HEK293 (cell line): ENCODE data around the gene ADAMTS9.

Source experiments
- CTCF ChIA-PET: fragments of 350-600 bp; formaldehyde crosslinking; extraction: SDS; loops from one replicate; lab custom pipeline; 2021; ENCODE audit warnings: antibody characterized with exemption; lab: Yijun Ruan, JAX
- POLR2A ChIA-PET: fragments of 300-600 bp; formaldehyde crosslinking; extraction: SDS; loops from one replicate; lab custom pipeline; 2020; ENCODE audit warnings: antibody characterized with exemption, inconsistent platforms; lab: Yijun Ruan, JAX
- H3K27ac ChIP-seq: fragments of 200-500 bp; sonication (Bioruptor generic); 2 replicates; pipeline ENCODE4 v1.5.1; 2014; ENCODE audit warnings: low read depth, low read length, control low read depth, inconsistent platforms; ENCODE audit errors: extremely low read depth
- H3K36me3 ChIP-seq, 2 experiments: fragments of 200-500 bp in 1 of 2; sonication (Bioruptor generic) in 1 of 2; 1 replicate in 1 of 2; 2 replicates in 1 of 2; pipeline ENCODE4 v1.5.1; 2014 to 2017; ENCODE audit warnings: inconsistent platforms in 2 of 2, low read length in 2 of 2; ENCODE audit not compliant: control insufficient read depth in 2 of 2, insufficient read depth in 1 of 2
- H3K4me1 ChIP-seq: fragments of 200-500 bp; sonication (Bioruptor generic); 2 replicates; pipeline ENCODE4 v1.5.1; 2014; ENCODE audit warnings: mild to moderate bottlenecking, low read length, inconsistent platforms; ENCODE audit not compliant: control insufficient read depth, insufficient read depth
- H3K4me3 ChIP-seq: 2 replicates; pipeline ENCODE4 v1.5.1; 2011; ENCODE audit warnings: low read depth, mild to moderate bottlenecking, control low read depth, low read length, moderate library complexity
- H3K9me3 ChIP-seq: fragments of 200-500 bp; sonication (Bioruptor generic); 2 replicates; pipeline ENCODE4 v1.5.1; 2014; ENCODE audit warnings: low read depth, low read length, inconsistent platforms; ENCODE audit not compliant: control insufficient read depth, insufficient read depth
- AEBP2 ChIP-seq: fragments of 450-650 bp; formaldehyde crosslinking; IDR thresholded peaks from 2 replicates; pipeline ENCODE4 v1.5.1; 2016; ENCODE audit warnings: missing biosample characterization, missing genetic modification characterization, borderline replicate concordance
- BCL6B ChIP-seq: fragments of 450-650 bp; formaldehyde crosslinking; IDR thresholded peaks from 2 replicates; pipeline ENCODE4 v1.5.1; 2017; ENCODE audit warnings: missing biosample characterization, missing genetic modification characterization
- CTCF ChIP-seq: fragments of 450-650 bp; formaldehyde crosslinking; IDR thresholded peaks from 2 replicates; pipeline ENCODE4 v1.5.1; 2016; ENCODE audit warnings: missing biosample characterization, missing genetic modification characterization
- RBAK ChIP-seq: fragments of 450-650 bp; formaldehyde crosslinking; IDR thresholded peaks from 2 replicates; pipeline ENCODE4 v1.5.1; 2016; ENCODE audit warnings: missing biosample characterization, missing genetic modification characterization
- SP2 ChIP-seq: fragments of 450-650 bp; formaldehyde crosslinking; IDR thresholded peaks from 2 replicates; pipeline ENCODE4 v1.5.1; 2016; ENCODE audit warnings: missing biosample characterization, missing genetic modification characterization
- SP3 ChIP-seq: fragments of 450-650 bp; formaldehyde crosslinking; IDR thresholded peaks from 2 replicates; pipeline ENCODE4 v1.5.1; 2016; ENCODE audit warnings: missing biosample characterization, missing genetic modification characterization
- ZBTB20 ChIP-seq: fragments of 450-650 bp; formaldehyde crosslinking; IDR thresholded peaks from 2 replicates; pipeline ENCODE4 v1.5.1; 2016; ENCODE audit warnings: missing biosample characterization, missing genetic modification characterization
- ZNF10 ChIP-seq: fragments of 450-650 bp; formaldehyde crosslinking; IDR thresholded peaks from 2 replicates; pipeline ENCODE4 v1.5.1; 2017; ENCODE audit warnings: missing biosample characterization, missing genetic modification characterization
- ZNF133 ChIP-seq: fragments of 450-650 bp; formaldehyde crosslinking; IDR thresholded peaks from 2 replicates; pipeline ENCODE4 v1.5.1; 2016; ENCODE audit warnings: missing biosample characterization, missing genetic modification characterization
- ZNF157 ChIP-seq: fragments of 450-650 bp; formaldehyde crosslinking; IDR thresholded peaks from 2 replicates; pipeline ENCODE4 v1.5.1; 2016; ENCODE audit warnings: missing biosample characterization, missing genetic modification characterization
- ZNF169 ChIP-seq: fragments of 450-650 bp; formaldehyde crosslinking; IDR thresholded peaks from 2 replicates; pipeline ENCODE4 v1.5.1; 2016; ENCODE audit warnings: missing biosample characterization, missing genetic modification characterization
- ZNF18 ChIP-seq: fragments of 450-650 bp; formaldehyde crosslinking; IDR thresholded peaks from 2 replicates; pipeline ENCODE4 v1.5.1; 2016; ENCODE audit warnings: missing biosample characterization, missing genetic modification characterization
- ZNF26 ChIP-seq: fragments of 450-650 bp; formaldehyde crosslinking; IDR thresholded peaks from 2 replicates; pipeline ENCODE4 v1.5.1; 2016; ENCODE audit warnings: missing biosample characterization, missing genetic modification characterization
- ZNF280C ChIP-seq: fragments of 450-650 bp; formaldehyde crosslinking; IDR thresholded peaks from 2 replicates; pipeline ENCODE4 v1.5.1; 2016; ENCODE audit warnings: missing biosample characterization, missing genetic modification characterization
- ZNF302 ChIP-seq: fragments of 450-650 bp; formaldehyde crosslinking; IDR thresholded peaks from 2 replicates; pipeline ENCODE4 v1.5.1; 2016; ENCODE audit warnings: missing biosample characterization, missing genetic modification characterization, low read depth
- ZNF341 ChIP-seq: fragments of 450-650 bp; formaldehyde crosslinking; IDR thresholded peaks from 2 replicates; pipeline ENCODE4; 2016; ENCODE audit warnings: low read depth, missing biosample characterization, missing genetic modification characterization
- ZNF433 ChIP-seq: fragments of 450-650 bp; formaldehyde crosslinking; IDR thresholded peaks from 2 replicates; pipeline ENCODE4 v1.5.1; 2016; ENCODE audit warnings: missing biosample characterization, missing genetic modification characterization, low read depth
- ZNF501 ChIP-seq: fragments of 450-650 bp; formaldehyde crosslinking; IDR thresholded peaks from 2 replicates; pipeline ENCODE4 v1.5.1; 2016; ENCODE audit warnings: missing biosample characterization, missing genetic modification characterization
- ZNF521 ChIP-seq: fragments of 450-650 bp; formaldehyde crosslinking; IDR thresholded peaks from 2 replicates; pipeline ENCODE4 v1.5.1; 2017; ENCODE audit warnings: missing biosample characterization, mild to moderate bottlenecking, missing genetic modification characterization
- ZNF544 ChIP-seq: fragments of 450-650 bp; formaldehyde crosslinking; IDR thresholded peaks from 2 replicates; pipeline ENCODE4 v1.5.0; 2017; ENCODE audit warnings: missing biosample characterization, missing genetic modification characterization
- ZNF677 ChIP-seq: fragments of 450-650 bp; IDR thresholded peaks from 2 replicates; pipeline ENCODE4 v1.5.0; 2018; ENCODE audit warnings: missing biosample characterization, mild to moderate bottlenecking, missing genetic modification characterization, moderate library complexity
- ZNF776 ChIP-seq: fragments of 450-650 bp; formaldehyde crosslinking; IDR thresholded peaks from 2 replicates; pipeline ENCODE4 v1.5.0; 2017; ENCODE audit warnings: missing biosample characterization, missing genetic modification characterization, borderline replicate concordance
- ZNF830 ChIP-seq: fragments of 450-650 bp; IDR thresholded peaks from 2 replicates; pipeline ENCODE4 v1.5.0; 2018; ENCODE audit warnings: missing biosample characterization, missing genetic modification characterization, low read depth, mild to moderate bottlenecking, moderate library complexity
- ZNF843 ChIP-seq: fragments of 450-650 bp; formaldehyde crosslinking; IDR thresholded peaks from 2 replicates; pipeline ENCODE4 v1.5.1; 2016; ENCODE audit warnings: missing biosample characterization, missing genetic modification characterization
- ZSCAN4 ChIP-seq: fragments of 450-650 bp; formaldehyde crosslinking; IDR thresholded peaks from 2 replicates; pipeline ENCODE4 v1.5.1; 2017; ENCODE audit warnings: missing biosample characterization, missing genetic modification characterization

Gene ADAMTS9

GRCh38 chr3:64696896-64697295 is 9.1 kb upstream of the ADAMTS9 start:
- TF ChIP-seq ZNF341 (tag by site-specific recombination) (no peak), ZNF776 (tag by site-specific recombination) (no peak), ZNF26 (no peak), ZNF501 (tag by site-specific recombination) (no peak), AEBP2 (no peak), BCL6B (no peak)
- POLR2A ChIA-PET = interaction anchor here (0.6 kb wide), 1 partner anchor 423 kb away, joined by 4 read pairs; no protein-coding TSS in a partner anchor

GRCh38 chr3:64694114-64694513 is 6.3 kb upstream of the ADAMTS9 start:
- Histone ChIP-seq H3K36me3 (no peaks in the 10 kb centered on the region), H3K4me1 (no peaks in the 10 kb centered on the region), H3K4me3 (no peak overlapping the region), H3K9me3 (no peaks in the 10 kb centered on the region), H3K27ac (no peak overlapping the region)
- ChIA-PET CTCF (no interaction called here), POLR2A (no interaction called here)
- TF ChIP-seq ZNF521 (tag by site-specific recombination) (no peak), SP3 (no peak), ZNF677 (tag by site-specific recombination) (no peak), ZNF544 (tag by site-specific recombination) (no peak), CTCF (no peak), ZNF10 (tag by site-specific recombination) (no peak), SP2 (tag by site-specific recombination) (no peak), ZNF280C (tag by site-specific recombination) (no peak), ZNF302 (no peak), ZNF843 (tag by site-specific recombination) (no peak), ZNF830 (no peak), RBAK (tag by site-specific recombination) (no peak), ZNF433 (tag by site-specific recombination) (no peak), ZNF157 (tag by site-specific recombination) (no peak), ZBTB20 (tag by site-specific recombination) (no peak), ZNF169 (tag by site-specific recombination) (no peak), ZSCAN4 (tag by site-specific recombination) (no peak), ZNF18 (no peak), ZNF133 (tag by site-specific recombination) (no peak)

More at GRCh38 chr3:64696896-64697295, 9.1 kb upstream of the ADAMTS9 start:
- H3K4me3 ChIP-seq = no peak overlapping the region
- H3K4me1 ChIP-seq = no peaks in the 10 kb centered on the region
- no peak overlapping the region for H3K27ac ChIP-seq
- H3K9me3 ChIP-seq = no peaks in the 10 kb centered on the region
- CTCF ChIA-PET = no interaction called here
- H3K36me3 ChIP-seq = no peaks in the 10 kb centered on the region
